Bronchial epithelial cell (primary cell): Measurements from ENCODE around the gene HNRNPA3. TPM values are rescaled to one million over a fixed set of nuclear protein-coding genes. Genes with fewer than 3 reads are reported as not detected.
"Not testable (repeated sequence)": the region's sequence is repeated elsewhere in the genome, so short reads cannot be mapped to it uniquely, and the experiment has no call there.

Experiments
- DNase-seq: peaks from one replicate; pipeline ENCODE4 v3.0.0-alpha.2; 2010; ENCODE audit warnings: low read depth
- FAIRE-seq: peaks from 2 replicates; lab custom pipeline; 2011; peaks lifted over from hg19 to GRCh38; lab: Jason Lieb, UNC
- H3K27me3 ChIP-seq: 2 replicates; pipeline ENCODE4 v1.5.1; 2011; ENCODE audit warnings: low read length; ENCODE audit not compliant: control insufficient read depth, insufficient read depth
- H3K36me3 ChIP-seq: 2 replicates; pipeline ENCODE4 v1.5.1; 2011; ENCODE audit warnings: low read length; ENCODE audit not compliant: control insufficient read depth, insufficient read depth
- H3K4me3 ChIP-seq: 2 replicates; pipeline ENCODE4 v1.5.1; 2011; ENCODE audit warnings: mild to moderate bottlenecking, low read depth, low read length, control low read depth
- total RNA-seq: library from RNA; depleted of rRNA; stranded (reverse); fragments of >200 nt; gene quantifications from 2 replicates; pipeline ENCODE4 v1.2.1, GENCODE V29; 2014
- TF ChIP-seq, protein P1 (sequence below): IDR thresholded peaks from 2 replicates; pipeline ENCODE4 v1.5.1; 2011; ENCODE audit warnings: mild to moderate bottlenecking, moderate library complexity, low read length, control low read depth, inconsistent platforms; ENCODE audit not compliant: insufficient read depth, severe bottlenecking

The HNRNPA3 gene
- total RNA-seq, 1 donor from 2014 or later: 30.5 TPM

DNA sequence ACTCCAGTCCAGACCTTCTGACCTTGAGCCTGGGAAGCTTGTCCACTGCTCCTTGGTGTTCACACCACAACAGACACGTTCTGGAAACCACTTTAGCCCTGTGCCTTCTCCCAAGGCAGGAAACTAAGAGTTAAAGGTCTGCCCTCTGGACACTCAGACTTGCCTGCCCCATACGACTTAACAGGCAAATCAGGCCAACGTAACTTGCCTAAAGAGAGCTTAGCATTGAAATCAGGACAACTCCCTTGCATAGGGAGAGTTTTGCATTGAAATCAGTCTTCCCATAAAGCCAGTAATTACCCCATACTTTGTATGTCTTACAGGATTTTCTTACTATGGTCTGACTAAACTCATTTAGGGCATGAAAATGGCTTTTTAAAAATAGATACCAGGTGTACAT is 33.4 kb downstream of the HNRNPA3 start:
- FAIRE-seq: no peak
- Histone ChIP-seq H3K4me3 (no peak overlapping the region), H3K27me3 (no peaks in the 10 kb centered on the region), H3K36me3 (peaks cover 12% of the 10 kb centered on the region)
- no peak for DNase-seq
- TF ChIP-seq, protein P1, sequence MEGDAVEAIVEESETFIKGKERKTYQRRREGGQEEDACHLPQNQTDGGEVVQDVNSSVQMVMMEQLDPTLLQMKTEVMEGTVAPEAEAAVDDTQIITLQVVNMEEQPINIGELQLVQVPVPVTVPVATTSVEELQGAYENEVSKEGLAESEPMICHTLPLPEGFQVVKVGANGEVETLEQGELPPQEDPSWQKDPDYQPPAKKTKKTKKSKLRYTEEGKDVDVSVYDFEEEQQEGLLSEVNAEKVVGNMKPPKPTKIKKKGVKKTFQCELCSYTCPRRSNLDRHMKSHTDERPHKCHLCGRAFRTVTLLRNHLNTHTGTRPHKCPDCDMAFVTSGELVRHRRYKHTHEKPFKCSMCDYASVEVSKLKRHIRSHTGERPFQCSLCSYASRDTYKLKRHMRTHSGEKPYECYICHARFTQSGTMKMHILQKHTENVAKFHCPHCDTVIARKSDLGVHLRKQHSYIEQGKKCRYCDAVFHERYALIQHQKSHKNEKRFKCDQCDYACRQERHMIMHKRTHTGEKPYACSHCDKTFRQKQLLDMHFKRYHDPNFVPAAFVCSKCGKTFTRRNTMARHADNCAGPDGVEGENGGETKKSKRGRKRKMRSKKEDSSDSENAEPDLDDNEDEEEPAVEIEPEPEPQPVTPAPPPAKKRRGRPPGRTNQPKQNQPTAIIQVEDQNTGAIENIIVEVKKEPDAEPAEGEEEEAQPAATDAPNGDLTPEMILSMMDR: no peak

DNA sequence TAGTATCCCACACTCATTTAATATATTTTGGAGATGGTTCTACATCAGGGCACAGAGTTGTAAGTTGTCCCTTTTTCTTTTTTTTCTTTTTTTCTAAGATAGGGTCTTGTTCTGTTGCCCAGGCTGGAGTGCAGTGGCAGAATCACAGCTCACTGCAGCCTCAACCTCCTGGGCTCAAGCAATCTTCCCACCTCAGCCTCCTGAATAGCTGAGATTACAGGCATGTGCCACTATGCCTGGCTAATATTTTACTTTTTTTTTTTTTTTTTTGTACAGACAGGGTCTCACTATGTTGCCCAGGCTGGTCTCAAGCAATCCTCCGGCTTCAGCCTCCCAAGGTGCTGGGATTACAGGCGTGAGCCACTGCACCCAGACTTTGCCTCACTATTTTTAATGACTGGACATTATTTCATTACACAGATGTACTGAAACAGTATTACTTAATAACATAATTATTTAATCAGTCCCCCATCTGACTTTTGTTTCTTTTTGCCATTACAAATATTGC is 34.0 kb downstream of the HNRNPA3 start:
- H3K4me3 ChIP-seq, H3K27me3 ChIP-seq, FAIRE-seq, DNase-seq: not testable (repeated sequence)
- H3K36me3 ChIP-seq: peaks cover 14% of the 10 kb centered on the region

DNA sequence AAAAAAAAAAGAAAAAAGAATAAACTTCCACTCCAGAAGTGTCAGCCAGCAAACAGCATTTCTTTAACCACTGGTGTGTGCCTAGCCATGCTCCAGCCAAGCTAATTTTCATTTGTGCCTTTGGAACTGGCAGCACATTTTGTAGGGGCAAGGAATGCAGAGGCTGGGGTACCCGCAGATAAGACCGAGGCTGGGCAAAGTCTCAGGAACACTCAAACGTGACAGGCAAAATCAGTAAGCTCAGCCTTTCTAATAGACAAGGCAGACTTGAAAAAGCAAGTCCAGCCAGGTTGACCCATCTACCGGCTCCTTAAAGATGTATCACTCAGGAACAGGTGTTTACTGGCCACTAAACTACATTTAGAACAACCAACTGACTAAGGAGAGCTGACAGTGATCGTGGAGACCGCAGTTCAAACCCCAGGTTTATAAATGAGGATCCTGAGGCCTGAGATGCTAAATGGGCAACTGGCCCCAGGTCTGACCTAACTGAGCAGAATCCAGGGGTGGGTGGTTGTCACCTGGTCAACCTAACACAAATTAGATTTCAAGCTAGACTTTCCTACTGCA is 35.2 kb downstream of the HNRNPA3 start:
- TF ChIP-seq, protein P1: no peak
- FAIRE-seq (no peak), DNase-seq (no peak)
- Histone ChIP-seq H3K36me3 (peaks cover 13% of the 10 kb centered on the region), H3K27me3 (no peaks in the 10 kb centered on the region), H3K4me3 (no peak overlapping the region)

DNA sequence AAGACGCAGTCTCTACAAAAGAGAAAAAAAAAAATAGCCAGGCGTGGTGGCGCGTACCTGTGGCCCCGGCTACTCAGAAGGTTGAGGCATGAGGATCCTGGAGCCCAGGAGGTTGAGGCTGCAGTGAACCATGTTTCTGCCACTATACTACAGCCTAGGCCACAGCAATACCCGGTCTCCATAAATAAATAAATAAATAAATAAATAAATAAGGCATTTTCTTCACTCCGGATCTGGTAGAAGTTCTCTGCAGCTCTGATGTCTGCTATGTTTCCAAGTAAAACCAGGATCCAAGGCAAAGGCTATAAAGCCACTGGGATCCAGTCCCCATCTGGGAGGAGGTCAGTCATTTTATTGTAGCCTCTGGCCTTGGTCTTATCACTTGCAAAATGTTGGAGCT is 36.4 kb downstream of the HNRNPA3 start:
- TF ChIP-seq, protein P1: no peak
- H3K4me3 ChIP-seq: no peak overlapping the region
- H3K36me3 ChIP-seq: peaks cover 13% of the 10 kb centered on the region
- no peak for FAIRE-seq
- H3K27me3 ChIP-seq: no peaks in the 10 kb centered on the region
- DNase-seq: no peak

DNA sequence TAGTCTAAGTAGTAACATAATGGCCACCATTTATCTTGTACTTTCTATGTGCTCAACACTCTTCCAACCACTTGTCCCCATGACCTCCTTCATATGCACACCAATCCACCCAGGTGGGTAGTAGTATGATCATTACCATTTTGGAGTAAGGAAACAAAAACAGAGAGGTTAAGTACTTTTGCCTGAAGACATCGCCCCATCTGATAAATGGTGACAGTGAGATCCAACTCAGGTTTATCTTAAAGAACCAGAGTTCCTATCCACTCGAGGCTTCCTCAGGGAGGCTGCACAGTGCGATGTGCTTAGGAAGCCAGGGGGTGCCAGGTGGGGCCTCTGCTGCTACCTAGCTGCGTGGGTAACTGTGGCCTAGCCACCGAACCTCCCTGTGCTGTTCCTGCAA is 37.9 kb downstream of the HNRNPA3 start:
- H3K27me3 ChIP-seq: no peaks in the 10 kb centered on the region
- peaks cover 13% of the 10 kb centered on the region for H3K36me3 ChIP-seq
- H3K4me3 ChIP-seq: no peak overlapping the region
- DNase-seq (no peak), FAIRE-seq (no peak)
- TF ChIP-seq, protein P1: no peak

DNA sequence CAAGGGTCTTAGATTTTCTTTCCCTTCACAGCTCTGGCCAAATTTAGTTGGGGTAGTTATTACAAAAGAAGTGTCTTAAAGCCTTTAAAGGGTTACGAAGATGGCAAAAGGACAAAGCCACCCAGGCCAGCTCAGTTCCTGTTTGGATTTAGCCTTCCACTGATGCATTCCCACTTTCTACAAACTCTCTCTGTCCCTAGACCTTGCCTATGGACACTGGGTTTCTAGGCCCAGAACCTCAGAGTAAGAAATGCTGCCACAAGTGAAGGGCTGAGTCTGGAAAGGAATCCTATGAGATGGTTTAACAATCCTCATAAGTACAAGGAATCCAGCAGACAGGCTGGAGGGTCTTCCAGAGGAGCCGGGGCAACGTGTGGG is 38.6 kb downstream of the HNRNPA3 start:
- TF ChIP-seq, protein P1: no peak
- FAIRE-seq (no peak), DNase-seq (no peak)
- peaks cover 10% of the 10 kb centered on the region for H3K36me3 ChIP-seq
- no peak overlapping the region for H3K4me3 ChIP-seq
- no peaks in the 10 kb centered on the region for H3K27me3 ChIP-seq
